Esophagus muscularis mucosa (tissue), 4 donors: Measurements from ENCODE around the gene CLEC3A.

Source experiments
- EP300 ChIP-seq: sonication (generic); formaldehyde crosslinking; IDR thresholded peaks from one replicate; pipeline ENCODE4 v1.6.1; 2017; ENCODE audit warnings: antibody characterized with exemption
- POLR2A ChIP-seq: fragments of 450-650 bp; IDR thresholded peaks from one replicate; pipeline ENCODE4 v1.6.1; 2017; ENCODE audit warnings: antibody characterized with exemption, moderate library complexity, mild to moderate bottlenecking, low read depth
- POLR2AphosphoS5 ChIP-seq, 2 donors: sonication (generic); formaldehyde crosslinking; IDR thresholded peaks; one replicate each; pipeline ENCODE4 v1.6.1; 2017; ENCODE audit warnings: antibody characterized with exemption in 2 of 2
- TF ChIP-seq, protein P1 (sequence below), 3 experiments: fragments of 200-600 bp in 2 of 3; fragments of 450-650 bp in 1 of 3; sonication (generic) in 2 of 3; IDR thresholded peaks; one replicate each; pipeline ENCODE4 v1.5.1; 2017 to 2019; ENCODE audit warnings: antibody characterized with exemption in 3 of 3, mild to moderate bottlenecking in 2 of 3, moderate library complexity in 1 of 3

DNA sequence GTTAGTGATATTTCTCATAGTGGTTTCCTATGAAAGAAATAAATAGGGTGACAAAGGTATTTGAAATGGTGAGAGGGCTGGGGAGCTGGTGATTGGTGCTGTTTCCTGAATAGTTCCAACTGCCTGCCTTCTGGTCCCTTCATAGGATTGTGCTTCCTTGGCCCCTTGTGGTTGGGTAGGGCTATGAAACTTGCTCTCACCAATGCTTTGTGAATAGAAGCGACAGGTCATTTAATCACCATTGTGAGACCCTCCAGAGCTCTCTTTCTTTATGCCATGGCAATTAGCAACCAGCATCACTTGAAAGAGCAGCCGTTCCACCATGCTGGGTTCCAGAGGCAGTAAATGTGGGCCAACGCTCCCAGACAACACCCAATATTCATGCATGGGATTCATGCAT, 53.5 kb downstream of the CLEC3A start:
- no peak for TF ChIP-seq POLR2AphosphoS5 (IDR thresholded peaks at IDR 0.05)
- TF ChIP-seq POLR2A, result no peak
- TF ChIP-seq, protein P1, sequence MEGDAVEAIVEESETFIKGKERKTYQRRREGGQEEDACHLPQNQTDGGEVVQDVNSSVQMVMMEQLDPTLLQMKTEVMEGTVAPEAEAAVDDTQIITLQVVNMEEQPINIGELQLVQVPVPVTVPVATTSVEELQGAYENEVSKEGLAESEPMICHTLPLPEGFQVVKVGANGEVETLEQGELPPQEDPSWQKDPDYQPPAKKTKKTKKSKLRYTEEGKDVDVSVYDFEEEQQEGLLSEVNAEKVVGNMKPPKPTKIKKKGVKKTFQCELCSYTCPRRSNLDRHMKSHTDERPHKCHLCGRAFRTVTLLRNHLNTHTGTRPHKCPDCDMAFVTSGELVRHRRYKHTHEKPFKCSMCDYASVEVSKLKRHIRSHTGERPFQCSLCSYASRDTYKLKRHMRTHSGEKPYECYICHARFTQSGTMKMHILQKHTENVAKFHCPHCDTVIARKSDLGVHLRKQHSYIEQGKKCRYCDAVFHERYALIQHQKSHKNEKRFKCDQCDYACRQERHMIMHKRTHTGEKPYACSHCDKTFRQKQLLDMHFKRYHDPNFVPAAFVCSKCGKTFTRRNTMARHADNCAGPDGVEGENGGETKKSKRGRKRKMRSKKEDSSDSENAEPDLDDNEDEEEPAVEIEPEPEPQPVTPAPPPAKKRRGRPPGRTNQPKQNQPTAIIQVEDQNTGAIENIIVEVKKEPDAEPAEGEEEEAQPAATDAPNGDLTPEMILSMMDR (IDR thresholded peaks at IDR 0.05), result no peak
- TF ChIP-seq EP300, result no peak
